RWPE2 (cell line): ENCODE measurements around the gene ZNF496.

ENCODE experiments used
- ATAC-seq: fragments of 200-7000 bp; cut with Tn5 transposase; 3 replicates; pipeline ENCODE4 v1.9.1; 2021; ENCODE audit warnings: low read depth
- DNase-seq: peaks from one replicate; pipeline ENCODE4 v3.0.0-alpha.2; 2020; ENCODE audit warnings: low spot score
- H3K27ac ChIP-seq: fragments of 450-650 bp; 2 replicates; pipeline ENCODE4 v1.5.1; 2017; ENCODE audit warnings: mild to moderate bottlenecking; ENCODE audit not compliant: poor library complexity, severe bottlenecking
- H3K27me3 ChIP-seq: fragments of 250-450 bp; sonication (Bioruptor Pico); 2 replicates; pipeline ENCODE4 v1.5.1; 2021; ENCODE audit warnings: mild to moderate bottlenecking, moderate library complexity; ENCODE audit not compliant: insufficient read depth, poor library complexity, severe bottlenecking
- H3K36me3 ChIP-seq: fragments of 250-450 bp; sonication (Bioruptor Pico); 2 replicates; pipeline ENCODE4 v1.5.1; 2020; ENCODE audit warnings: low read depth, mild to moderate bottlenecking, moderate library complexity
- H3K4me1 ChIP-seq: fragments of 250-450 bp; sonication (Bioruptor Pico); 2 replicates; pipeline ENCODE4 v1.5.1; 2021; ENCODE audit warnings: mild to moderate bottlenecking, moderate library complexity; ENCODE audit not compliant: insufficient read depth, poor library complexity, severe bottlenecking
- H3K4me3 ChIP-seq: fragments of 250-450 bp; sonication (Bioruptor Pico); 2 replicates; pipeline ENCODE4 v1.5.1; 2021; ENCODE audit warnings: mild to moderate bottlenecking, moderate library complexity; ENCODE audit not compliant: severe bottlenecking
- H3K9me3 ChIP-seq: fragments of 250-450 bp; sonication (Bioruptor Pico); 2 replicates; pipeline ENCODE4 v1.5.1; 2021; ENCODE audit warnings: mild to moderate bottlenecking, moderate library complexity; ENCODE audit not compliant: severe bottlenecking
- TF ChIP-seq, protein P1 (sequence below): fragments of 450-650 bp; IDR thresholded peaks from one replicate; pipeline ENCODE4 v1.5.1; 2017; ENCODE audit warnings: mild to moderate bottlenecking, moderate library complexity; ENCODE audit not compliant: poor library complexity, severe bottlenecking

ZNF496 gene

DNA sequence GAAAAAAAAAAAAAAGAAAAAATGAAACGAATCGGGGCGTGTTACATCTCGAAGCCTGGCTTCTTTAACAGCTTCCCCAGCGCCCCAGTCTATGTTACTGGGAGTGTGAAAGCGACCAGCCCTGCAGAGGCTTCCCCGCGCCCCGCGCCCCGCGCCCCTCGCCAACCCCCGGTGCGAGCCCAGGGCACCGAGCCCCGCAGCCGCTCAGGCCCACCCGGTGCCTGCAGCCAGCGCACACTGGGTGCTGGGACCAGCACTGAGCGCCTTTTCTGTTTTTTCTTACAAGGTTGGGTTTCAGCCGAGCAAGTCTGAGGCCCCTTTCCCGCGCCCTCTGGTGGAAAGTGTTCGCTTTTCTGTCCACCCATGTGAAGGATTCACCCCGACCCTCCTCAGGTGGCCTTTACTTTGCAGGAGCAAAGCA lies 42.1 kb upstream of the ZNF496 start:
- Histone ChIP-seq H3K9me3 (no peaks in the 10 kb centered on the region), H3K4me3 (no peak overlapping the region), H3K27me3 (no peaks in the 10 kb centered on the region), H3K36me3 (no peaks in the 10 kb centered on the region), H3K27ac (no peak overlapping the region), H3K4me1 (peaks cover 7% of the 10 kb centered on the region)
- ATAC-seq: no peak
- TF ChIP-seq, protein P1, sequence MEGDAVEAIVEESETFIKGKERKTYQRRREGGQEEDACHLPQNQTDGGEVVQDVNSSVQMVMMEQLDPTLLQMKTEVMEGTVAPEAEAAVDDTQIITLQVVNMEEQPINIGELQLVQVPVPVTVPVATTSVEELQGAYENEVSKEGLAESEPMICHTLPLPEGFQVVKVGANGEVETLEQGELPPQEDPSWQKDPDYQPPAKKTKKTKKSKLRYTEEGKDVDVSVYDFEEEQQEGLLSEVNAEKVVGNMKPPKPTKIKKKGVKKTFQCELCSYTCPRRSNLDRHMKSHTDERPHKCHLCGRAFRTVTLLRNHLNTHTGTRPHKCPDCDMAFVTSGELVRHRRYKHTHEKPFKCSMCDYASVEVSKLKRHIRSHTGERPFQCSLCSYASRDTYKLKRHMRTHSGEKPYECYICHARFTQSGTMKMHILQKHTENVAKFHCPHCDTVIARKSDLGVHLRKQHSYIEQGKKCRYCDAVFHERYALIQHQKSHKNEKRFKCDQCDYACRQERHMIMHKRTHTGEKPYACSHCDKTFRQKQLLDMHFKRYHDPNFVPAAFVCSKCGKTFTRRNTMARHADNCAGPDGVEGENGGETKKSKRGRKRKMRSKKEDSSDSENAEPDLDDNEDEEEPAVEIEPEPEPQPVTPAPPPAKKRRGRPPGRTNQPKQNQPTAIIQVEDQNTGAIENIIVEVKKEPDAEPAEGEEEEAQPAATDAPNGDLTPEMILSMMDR: no peak
- DNase-seq: no peak

DNA sequence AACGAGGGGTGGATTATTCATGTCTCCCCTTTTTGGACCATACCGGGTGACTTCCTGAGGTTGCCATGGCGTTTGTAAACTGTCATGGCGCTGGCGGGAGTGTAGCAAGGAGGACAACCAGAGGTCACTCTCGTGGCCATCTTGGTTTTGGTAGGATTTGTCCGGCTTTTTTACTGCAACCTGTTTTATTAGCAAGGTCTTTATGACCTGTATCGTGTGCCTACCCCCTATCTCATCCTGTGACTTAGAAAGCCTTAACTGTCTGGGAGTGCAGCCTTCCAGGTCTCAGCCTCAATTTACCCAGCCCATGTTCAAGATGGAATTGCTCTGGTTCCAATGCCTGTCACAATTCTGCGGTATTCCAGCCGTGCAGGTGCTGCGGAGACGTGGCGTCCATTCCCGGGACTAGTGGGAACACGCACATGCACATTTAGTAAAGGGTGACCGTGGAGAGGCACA lies 40.2 kb upstream of the ZNF496 start:
- DNase-seq (no peak), ATAC-seq (no peak)
- H3K27me3 ChIP-seq: no peaks in the 10 kb centered on the region
- no peaks in the 10 kb centered on the region for H3K36me3 ChIP-seq
- H3K27ac ChIP-seq: no peak overlapping the region
- TF ChIP-seq, protein P1: no peak
- H3K4me3 ChIP-seq: no peak overlapping the region
- H3K4me1 ChIP-seq: peaks cover 7% of the 10 kb centered on the region
- H3K9me3 ChIP-seq: no peaks in the 10 kb centered on the region

DNA sequence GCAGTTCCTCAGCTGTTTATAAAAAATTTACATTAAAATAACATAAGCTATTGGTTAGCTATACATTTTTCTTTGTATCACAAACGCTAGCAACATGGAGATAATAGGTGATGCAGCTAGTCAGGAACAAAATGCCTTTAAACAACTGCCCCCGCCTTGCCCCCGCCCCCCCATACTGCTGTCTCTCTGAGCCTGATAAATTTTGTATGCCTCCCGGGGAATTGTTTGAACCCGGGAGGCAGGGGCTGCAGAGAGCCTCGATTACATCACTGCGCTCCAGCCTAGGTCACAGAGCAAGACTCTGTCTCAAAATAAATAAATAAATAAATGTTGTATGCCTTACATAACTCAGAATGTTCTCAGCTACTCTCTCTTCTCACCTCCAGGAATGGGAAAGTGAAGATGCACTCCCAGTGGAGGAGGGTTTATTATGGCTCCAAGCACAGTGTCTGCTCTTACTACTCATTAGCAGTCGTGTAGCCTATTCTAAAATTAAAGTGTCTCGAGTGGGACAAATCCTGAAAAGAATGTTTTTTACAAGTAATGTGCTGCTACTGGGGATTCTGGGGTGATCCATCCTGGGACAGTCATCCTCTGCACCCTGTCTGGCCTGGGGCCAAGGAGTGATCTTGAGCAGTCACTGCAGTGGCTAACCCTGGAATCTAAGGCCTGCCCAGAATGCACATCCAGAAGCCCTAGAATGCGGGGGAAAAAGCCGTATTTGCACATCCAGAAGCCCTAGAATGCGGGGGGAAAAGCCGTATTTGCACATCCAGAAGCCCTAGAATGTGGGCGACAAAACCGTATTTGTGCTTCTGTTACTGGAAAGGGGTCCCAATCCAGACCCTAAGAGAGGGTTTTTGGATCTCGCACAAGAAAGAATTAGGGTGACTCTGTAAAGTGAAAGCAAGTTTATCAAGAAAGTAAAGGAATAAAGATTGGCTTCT lies 39.4 kb upstream of the ZNF496 start:
- Histone ChIP-seq H3K27me3 (no peaks in the 10 kb centered on the region), H3K36me3 (no peaks in the 10 kb centered on the region), H3K4me3 (no peak overlapping the region), H3K27ac (no peak overlapping the region), H3K9me3 (no peaks in the 10 kb centered on the region), H3K4me1 (peaks cover 7% of the 10 kb centered on the region)
- TF ChIP-seq, protein P1: no peak
- no peak for DNase-seq
- ATAC-seq: no peak

DNA sequence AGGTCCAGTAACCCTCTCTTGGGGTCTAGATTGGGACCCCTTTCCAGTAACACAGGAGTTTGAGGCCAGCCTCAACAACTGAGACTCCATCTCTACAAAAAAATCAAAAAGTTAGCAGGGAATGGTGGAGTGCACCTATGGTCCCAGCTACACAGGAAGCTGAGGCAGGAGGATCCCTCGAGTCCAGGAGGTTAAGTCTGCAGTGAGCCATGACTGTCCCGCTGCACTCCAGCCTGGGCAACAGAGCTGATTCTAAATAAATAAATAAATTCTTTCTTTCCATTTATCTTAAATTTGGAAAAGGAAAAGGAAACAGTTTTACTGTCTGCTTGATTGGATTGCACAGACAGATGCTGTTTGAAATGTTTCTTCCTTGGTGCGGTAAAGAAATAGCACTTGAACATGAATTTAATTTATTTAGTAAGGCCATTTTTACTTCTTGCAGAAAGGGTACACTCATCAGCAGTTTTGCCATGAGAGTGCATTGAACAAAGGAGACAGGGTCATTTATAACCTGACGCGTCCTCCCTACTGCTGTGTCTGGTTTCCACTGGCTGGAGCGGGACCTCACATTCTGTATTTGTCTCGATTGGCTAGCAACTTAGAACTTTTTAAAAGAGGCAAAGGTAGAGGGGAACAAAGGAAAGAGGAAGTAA lies 37.0 kb upstream of the ZNF496 start:
- no peaks in the 10 kb centered on the region for H3K36me3 ChIP-seq
- no peak overlapping the region for H3K27ac ChIP-seq
- H3K9me3 ChIP-seq: no peaks in the 10 kb centered on the region
- TF ChIP-seq, protein P1: no peak
- peaks cover 7% of the 10 kb centered on the region for H3K4me1 ChIP-seq
- no peak overlapping the region for H3K4me3 ChIP-seq
- ATAC-seq (no peak), DNase-seq (no peak)
- no peaks in the 10 kb centered on the region for H3K27me3 ChIP-seq
